DND-41 (cell line): ENCODE data around the gene MBLAC2.
A peak's percentile ranks its signal among the peaks of the same experiment; 100 is the strongest.

Source experiments
- ATAC-seq: fragments of 200-7000 bp; cut with Tn5 transposase; 3 replicates; pipeline ENCODE4 v1.9.1; 2021; ENCODE audit warnings: low read depth; ENCODE audit not compliant: insufficient read depth
- DNase-seq: peaks from one replicate; pipeline ENCODE4 v3.0.0-alpha.2; 2020
- H2AFZ ChIP-seq: 2 replicates; pipeline ENCODE4 v1.6.0; 2012; ENCODE audit warnings: low read depth, low read length
- H3K27ac ChIP-seq: 2 replicates; pipeline ENCODE4 v1.5.1; 2012; ENCODE audit warnings: low read length, inconsistent platforms
- H3K27me3 ChIP-seq: fragments of 200-600 bp; sonication (generic); 2 replicates; pipeline ENCODE4 v1.6.0; 2012; ENCODE audit warnings: low read length, mild to moderate bottlenecking, inconsistent platforms; ENCODE audit not compliant: insufficient read depth, poor library complexity
- H3K36me3 ChIP-seq: 2 replicates; pipeline ENCODE4 v1.5.1; 2012; ENCODE audit warnings: low read length, inconsistent platforms; ENCODE audit not compliant: insufficient read depth
- H3K4me1 ChIP-seq: 2 replicates; pipeline ENCODE4 v1.5.1; 2012; ENCODE audit warnings: mild to moderate bottlenecking, low read length; ENCODE audit not compliant: insufficient read depth
- H3K4me2 ChIP-seq: 2 replicates; pipeline ENCODE4 v1.6.0; 2012; ENCODE audit warnings: mild to moderate bottlenecking, moderate library complexity, low read length, inconsistent platforms; ENCODE audit not compliant: insufficient read depth
- H3K4me3 ChIP-seq, 2 experiments: fragments of 200-600 bp in 1 of 2; shearing (Covaris generic) in 1 of 2; 2 replicates each; pipeline ENCODE4 v1.5.1; 2012 to 2016; ENCODE audit warnings: inconsistent platforms in 2 of 2, low read length in 2 of 2, mild to moderate bottlenecking in 2 of 2, low read depth in 1 of 2, moderate library complexity in 1 of 2
- H3K79me2 ChIP-seq: 2 replicates; pipeline ENCODE4 v1.6.0; 2012; ENCODE audit warnings: low read length, inconsistent platforms; ENCODE audit not compliant: insufficient read depth
- H3K9ac ChIP-seq: 2 replicates; pipeline ENCODE4 v1.6.0; 2012; ENCODE audit warnings: low read depth, mild to moderate bottlenecking, inconsistent platforms, low read length, moderate library complexity
- H3K9me3 ChIP-seq: 2 replicates; pipeline ENCODE4 v1.5.1; 2012; ENCODE audit warnings: low read length, moderate library complexity, mild to moderate bottlenecking, inconsistent platforms; ENCODE audit not compliant: insufficient read depth, severe bottlenecking
- H4K20me1 ChIP-seq: 2 replicates; pipeline ENCODE4 v1.6.0; 2012; ENCODE audit warnings: low read length; ENCODE audit not compliant: insufficient read depth
- EZH2 ChIP-seq: IDR thresholded peaks from 3 replicates; pipeline ENCODE4 v1.6.1; 2012; ENCODE audit warnings: borderline replicate concordance, low read depth, mild to moderate bottlenecking, moderate library complexity, low read length, inconsistent platforms; ENCODE audit not compliant: severe bottlenecking
- TF ChIP-seq, protein P1 (sequence below): IDR thresholded peaks from 2 replicates; pipeline ENCODE4 v1.5.1; 2012; ENCODE audit warnings: borderline replicate concordance, low read length, moderate library complexity, mild to moderate bottlenecking; ENCODE audit not compliant: poor library complexity, severe bottlenecking; ENCODE audit errors: extremely low read depth

MBLAC2 gene

DNA sequence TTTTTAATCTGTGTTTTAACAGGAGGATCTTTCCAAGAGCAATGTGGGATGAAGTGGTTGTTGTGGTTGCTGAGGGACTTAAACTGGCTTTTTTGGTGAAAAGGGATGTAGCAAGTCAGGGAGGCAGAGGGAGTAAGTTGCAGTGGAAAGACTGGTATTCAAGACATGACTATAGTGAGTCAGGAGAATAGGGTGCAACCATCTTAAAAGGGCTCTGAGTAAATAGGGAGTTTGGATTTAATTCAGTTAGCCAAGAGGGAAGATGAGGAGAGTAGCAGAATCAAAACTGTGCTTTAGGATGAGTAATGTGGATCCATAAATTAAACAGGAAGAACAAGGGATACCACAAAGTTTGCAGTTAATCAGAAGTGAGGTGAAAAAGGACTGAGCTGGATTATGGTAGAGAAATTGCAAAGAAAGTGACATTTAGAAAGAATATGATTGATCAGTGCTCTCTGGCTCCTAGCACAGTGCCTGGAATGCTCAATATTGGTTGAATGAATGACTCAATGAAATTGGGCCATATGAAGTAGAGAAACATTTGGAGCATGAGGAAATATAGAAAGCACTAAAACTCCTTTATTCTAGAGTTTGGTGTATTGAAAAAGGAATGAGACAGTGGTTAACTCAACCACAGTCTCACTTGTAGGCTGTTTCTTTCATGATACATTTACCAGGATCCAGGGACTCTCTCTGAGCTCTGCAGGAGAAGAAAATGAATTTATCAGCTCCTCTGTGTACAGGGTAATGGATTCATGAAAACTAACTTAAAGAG, 5.2 kb upstream of the MBLAC2 start:
- H2AFZ ChIP-seq: no peak overlapping the region
- peaks cover 4% of the 10 kb centered on the region for H3K79me2 ChIP-seq
- DNase-seq (no peak), ATAC-seq (no peak)
- no peak overlapping the region for H3K4me3 ChIP-seq
- no peaks in the 10 kb centered on the region for H4K20me1 ChIP-seq
- H3K4me1 ChIP-seq: peaks cover 33% of the 10 kb centered on the region
- no peaks in the 10 kb centered on the region for H3K9me3 ChIP-seq
- H3K27ac ChIP-seq: no peak overlapping the region
- H3K4me2 ChIP-seq: no peak overlapping the region
- no peaks in the 10 kb centered on the region for H3K36me3 ChIP-seq
- H3K27me3 ChIP-seq: no peaks in the 10 kb centered on the region
- no peak for TF ChIP-seq EZH2
- TF ChIP-seq, protein P1, sequence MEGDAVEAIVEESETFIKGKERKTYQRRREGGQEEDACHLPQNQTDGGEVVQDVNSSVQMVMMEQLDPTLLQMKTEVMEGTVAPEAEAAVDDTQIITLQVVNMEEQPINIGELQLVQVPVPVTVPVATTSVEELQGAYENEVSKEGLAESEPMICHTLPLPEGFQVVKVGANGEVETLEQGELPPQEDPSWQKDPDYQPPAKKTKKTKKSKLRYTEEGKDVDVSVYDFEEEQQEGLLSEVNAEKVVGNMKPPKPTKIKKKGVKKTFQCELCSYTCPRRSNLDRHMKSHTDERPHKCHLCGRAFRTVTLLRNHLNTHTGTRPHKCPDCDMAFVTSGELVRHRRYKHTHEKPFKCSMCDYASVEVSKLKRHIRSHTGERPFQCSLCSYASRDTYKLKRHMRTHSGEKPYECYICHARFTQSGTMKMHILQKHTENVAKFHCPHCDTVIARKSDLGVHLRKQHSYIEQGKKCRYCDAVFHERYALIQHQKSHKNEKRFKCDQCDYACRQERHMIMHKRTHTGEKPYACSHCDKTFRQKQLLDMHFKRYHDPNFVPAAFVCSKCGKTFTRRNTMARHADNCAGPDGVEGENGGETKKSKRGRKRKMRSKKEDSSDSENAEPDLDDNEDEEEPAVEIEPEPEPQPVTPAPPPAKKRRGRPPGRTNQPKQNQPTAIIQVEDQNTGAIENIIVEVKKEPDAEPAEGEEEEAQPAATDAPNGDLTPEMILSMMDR: no peak
- H3K9ac ChIP-seq: no peak overlapping the region

DNA sequence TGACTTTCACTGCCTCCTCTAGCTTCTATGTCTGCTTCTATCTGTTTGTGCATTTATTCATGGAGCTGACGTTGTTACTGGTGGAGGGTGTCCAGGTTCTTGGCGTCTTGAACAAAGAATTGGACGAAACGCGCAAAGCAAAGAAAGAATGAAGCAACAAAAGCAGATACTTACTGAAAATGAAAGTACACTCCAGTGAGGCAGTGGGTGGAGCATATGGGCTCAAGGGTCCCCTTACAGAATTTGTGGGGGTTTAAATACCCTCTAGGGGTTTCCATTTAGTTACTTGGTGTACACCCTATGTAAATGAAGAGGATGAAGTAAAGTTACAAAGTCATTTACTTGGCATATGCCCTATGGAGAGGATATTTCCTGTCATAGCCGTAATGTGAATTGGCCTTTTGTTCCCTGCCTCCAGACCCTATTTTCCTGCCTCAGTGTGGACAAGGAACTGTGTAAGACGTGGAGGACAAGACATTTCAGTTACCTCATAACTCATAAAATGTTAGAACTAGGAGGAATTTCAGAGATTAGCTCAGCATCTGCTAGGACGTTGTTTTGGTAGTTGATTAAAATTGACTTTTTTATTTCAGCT, 3.1 kb upstream of the MBLAC2 start:
- peaks cover 22% of the 10 kb centered on the region for H3K79me2 ChIP-seq
- ATAC-seq: no peak
- no peak overlapping the region for H3K9ac ChIP-seq
- no peaks in the 10 kb centered on the region for H3K9me3 ChIP-seq
- H3K4me1 ChIP-seq: peaks cover 42% of the 10 kb centered on the region
- 0 out of 2 replicates have a peak overlapping the region, but pooled peaks have one; percentile 10 for H2AFZ ChIP-seq
- no peak overlapping the region for H3K4me3 ChIP-seq
- H3K36me3 ChIP-seq: peaks cover 3% of the 10 kb centered on the region; the same call in 1 of the 2 replicates
- H3K27ac ChIP-seq: no peak overlapping the region
- H4K20me1 ChIP-seq: no peaks in the 10 kb centered on the region
- peak overlapping the region; percentile 80 for H3K4me2 ChIP-seq
- no peak for TF ChIP-seq EZH2
- no peak for DNase-seq
- H3K27me3 ChIP-seq: no peaks in the 10 kb centered on the region

- ATAC-seq (no peak), DNase-seq (no peak)
- Histone ChIP-seq H2AFZ (no peak overlapping the region), H3K4me2 (peak overlapping the region; percentile 80), H3K79me2 (peaks cover 26% of the 10 kb centered on the region), H3K27me3 (no peaks in the 10 kb centered on the region), H3K9me3 (no peaks in the 10 kb centered on the region), H4K20me1 (no peaks in the 10 kb centered on the region), H3K27ac (no peak overlapping the region), H3K9ac (no peak overlapping the region), H3K4me1 (peaks cover 46% of the 10 kb centered on the region), H3K36me3 (peaks cover 3% of the 10 kb centered on the region; the same call in 1 of the 2 replicates), H3K4me3 (no peak overlapping the region)
- no peak for TF ChIP-seq EZH2
- TF ChIP-seq, protein P1: no peak
Measured at GRCh38 chr5:90477073-90477472, 2.5 kb upstream of the MBLAC2 start.

DNA sequence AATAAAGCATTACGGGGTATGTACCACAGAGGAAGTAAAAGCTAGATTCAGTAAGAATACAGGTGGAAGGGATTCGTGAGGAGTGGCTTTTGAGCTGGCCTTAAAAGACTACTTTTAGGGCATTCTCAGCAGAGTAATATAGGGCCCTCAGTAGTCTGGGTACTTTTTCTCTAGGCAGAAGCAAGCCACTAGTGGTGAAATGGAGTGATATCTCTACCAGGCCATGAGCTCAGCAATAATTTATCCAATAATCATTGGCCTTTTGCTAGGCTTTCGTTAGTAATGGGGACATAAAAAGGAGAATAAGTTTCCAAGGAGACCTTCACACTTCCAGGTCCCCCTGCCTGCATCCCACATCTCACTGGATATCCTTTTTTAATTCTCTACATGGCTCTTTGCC, 1.8 kb upstream of the MBLAC2 start:
- Histone ChIP-seq H3K4me2 (peak overlapping the region; percentile 80; the same call in 1 of the 2 replicates), H3K27ac (no peak overlapping the region), H3K4me3 (no peak overlapping the region)

More for the DNA sequence above, 1.8 kb upstream of the MBLAC2 start:
- Histone ChIP-seq H3K27me3 (no peaks in the 10 kb centered on the region), H3K36me3 (peaks cover 4% of the 10 kb centered on the region; the same call in 1 of the 2 replicates), H2AFZ (no peak overlapping the region), H3K9ac (no peak overlapping the region), H3K9me3 (no peaks in the 10 kb centered on the region), H4K20me1 (no peaks in the 10 kb centered on the region), H3K79me2 (peaks cover 29% of the 10 kb centered on the region), H3K4me1 (peaks cover 51% of the 10 kb centered on the region)
- DNase-seq: no peak
- no peak for ATAC-seq
- TF ChIP-seq EZH2: no peak
- TF ChIP-seq, protein P1: no peak
